Astrocyte (in vitro differentiated cells and primary cell): ENCODE data around the gene RAB11FIP4. TPM values are rescaled to one million over a fixed set of nuclear protein-coding genes. Genes with fewer than 3 reads are reported as not detected.

Experiments used
- DNase-seq: peaks from one replicate; pipeline ENCODE4 v3.0.0-alpha.2; 2010; ENCODE audit warnings: low read depth
- FAIRE-seq: peaks from 2 replicates; lab custom pipeline; 2011; peaks lifted over from hg19 to GRCh38; lab: Jason Lieb, UNC
- H2AFZ ChIP-seq: 2 replicates; pipeline ENCODE4 v1.6.0; 2012; ENCODE audit warnings: low read depth, low read length, inconsistent platforms
- H3K27ac ChIP-seq: 2 replicates; pipeline ENCODE4 v1.5.1; 2011; ENCODE audit warnings: low read depth, low read length, inconsistent platforms
- H3K27me3 ChIP-seq: 2 replicates; pipeline ENCODE4 v1.6.0; 2011; ENCODE audit warnings: low read length, inconsistent platforms; ENCODE audit not compliant: insufficient read depth
- H3K36me3 ChIP-seq: 2 replicates; pipeline ENCODE4 v1.5.1; 2011; ENCODE audit warnings: low read length, inconsistent platforms; ENCODE audit not compliant: insufficient read depth
- H3K4me1 ChIP-seq: 2 replicates; pipeline ENCODE4 v1.5.1; 2011; ENCODE audit warnings: low read length, inconsistent platforms; ENCODE audit not compliant: insufficient read depth
- H3K4me2 ChIP-seq: 2 replicates; pipeline ENCODE4 v1.6.0; 2012; ENCODE audit warnings: low read length, inconsistent platforms
- H3K4me3 ChIP-seq: 2 replicates; pipeline ENCODE4 v1.5.1; 2011; ENCODE audit warnings: low read depth, mild to moderate bottlenecking, low read length, inconsistent platforms; ENCODE audit not compliant: insufficient read depth
- H3K79me2 ChIP-seq: 2 replicates; pipeline ENCODE4 v1.6.0; 2012; ENCODE audit warnings: mild to moderate bottlenecking, low read length, inconsistent platforms; ENCODE audit not compliant: insufficient read depth
- H3K9ac ChIP-seq: 2 replicates; pipeline ENCODE4 v1.6.0; 2012; ENCODE audit warnings: mild to moderate bottlenecking, low read length, inconsistent platforms
- H3K9me3 ChIP-seq: 2 replicates; pipeline ENCODE4 v1.5.1; 2012; ENCODE audit warnings: low read depth, mild to moderate bottlenecking, low read length, inconsistent platforms; ENCODE audit not compliant: insufficient read depth
- H4K20me1 ChIP-seq: 2 replicates; pipeline ENCODE4 v1.6.0; 2012; ENCODE audit warnings: low read length, inconsistent platforms; ENCODE audit not compliant: insufficient read depth
- H3K27ac Mint-ChIP-seq: one replicate; pipeline ENCODE4 v1.8.0; 2021; ENCODE audit warnings: mild to moderate bottlenecking, mixed read lengths; ENCODE audit not compliant: unreplicated experiment
- H3K27me3 Mint-ChIP-seq: one replicate; pipeline ENCODE4 v1.8.0; 2021; ENCODE audit warnings: low read depth, mixed read lengths; ENCODE audit not compliant: unreplicated experiment
- H3K36me3 Mint-ChIP-seq: one replicate; pipeline ENCODE4 v1.8.0; 2021; ENCODE audit warnings: low read depth, mixed read lengths; ENCODE audit not compliant: unreplicated experiment
- H3K4me1 Mint-ChIP-seq: one replicate; pipeline ENCODE4 v1.8.0; 2021; ENCODE audit warnings: low read depth, mixed read lengths; ENCODE audit not compliant: unreplicated experiment
- H3K4me3 Mint-ChIP-seq: one replicate; pipeline ENCODE4 v1.8.0; 2021; ENCODE audit warnings: mild to moderate bottlenecking, moderate library complexity, mixed read lengths; ENCODE audit not compliant: unreplicated experiment
- H3K9me3 Mint-ChIP-seq: one replicate; pipeline ENCODE4 v1.8.0; 2021; ENCODE audit warnings: mild to moderate bottlenecking, mixed read lengths; ENCODE audit not compliant: unreplicated experiment
- EZH2 ChIP-seq: IDR thresholded peaks from 2 replicates; pipeline ENCODE4 v1.6.1; 2012; ENCODE audit warnings: mild to moderate bottlenecking, low read length, inconsistent platforms; ENCODE audit not compliant: insufficient read depth
- total RNA-seq: library from RNA; stranded (reverse); gene quantifications from 2 replicates; pipeline ENCODE4 v1.2.1, GENCODE V29; 2021
- TF ChIP-seq, protein P1 (sequence below): IDR thresholded peaks from 2 replicates; pipeline ENCODE4 v1.5.1; 2011; ENCODE audit warnings: low read depth, mild to moderate bottlenecking, inconsistent platforms, low read length, moderate library complexity; ENCODE audit not compliant: insufficient read depth

Gene RAB11FIP4
- total RNA-seq, 1 donor from 2014 or later, result 4.4 TPM

DNA sequence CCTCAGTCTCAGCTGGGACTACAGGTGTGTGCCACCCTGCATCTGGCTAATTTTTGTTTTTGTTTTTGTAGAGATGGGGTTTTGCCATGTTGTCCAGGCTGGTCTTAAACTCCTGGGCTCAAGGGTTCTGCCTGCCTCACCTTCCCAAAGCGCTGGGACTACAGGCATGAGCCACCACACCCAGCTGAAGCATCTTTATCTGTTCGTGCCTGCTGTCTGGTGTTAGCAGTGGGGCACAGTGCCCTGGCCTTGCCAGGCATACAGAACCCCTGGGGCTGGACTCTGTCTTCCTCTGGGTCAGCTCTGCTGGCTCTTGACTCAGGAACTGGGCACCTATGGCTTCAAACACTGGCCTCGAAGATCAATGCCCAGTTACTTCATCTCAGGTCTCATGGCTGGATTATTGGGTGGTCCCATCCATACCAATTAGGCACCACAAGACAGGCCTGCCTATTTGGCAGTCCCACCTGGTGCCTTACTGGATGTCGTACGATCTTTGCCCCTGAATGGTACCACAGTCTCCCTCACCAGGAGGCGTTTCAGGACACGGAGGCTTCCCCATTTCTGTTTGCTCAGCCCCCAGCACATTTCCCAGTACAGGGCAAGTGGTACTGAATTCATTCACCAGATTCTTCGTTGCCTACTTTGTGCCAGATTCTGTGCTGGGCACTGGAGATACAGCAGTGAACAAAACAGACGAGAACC, 99.3 kb downstream of the RAB11FIP4 start:
- no peaks in the 10 kb centered on the region for H3K9me3 ChIP-seq
- H3K4me3 ChIP-seq, result no peak overlapping the region
- no peaks in the 10 kb centered on the region for H3K79me2 ChIP-seq
- DNase-seq (no peak), FAIRE-seq (no peak)
- Mint-ChIP-seq H3K4me1 (peaks cover 17% of the 10 kb centered on the region), H3K9me3 (peaks cover 2% of the 10 kb centered on the region), H3K36me3 (no peaks in the 10 kb centered on the region), H3K27ac (no peak overlapping the region), H3K27me3 (peaks cover 62% of the 10 kb centered on the region), H3K4me3 (peak overlapping the region; percentile 1)
- H3K36me3 ChIP-seq, result no peaks in the 10 kb centered on the region
- no peak overlapping the region for H3K9ac ChIP-seq
- H2AFZ ChIP-seq, result no peak overlapping the region
- peaks cover 49% of the 10 kb centered on the region for H3K27me3 ChIP-seq
- no peak overlapping the region for H3K27ac ChIP-seq
- peaks cover 3% of the 10 kb centered on the region for H4K20me1 ChIP-seq
- peaks cover 6% of the 10 kb centered on the region for H3K4me1 ChIP-seq
- H3K4me2 ChIP-seq, result no peak overlapping the region
- TF ChIP-seq, protein P1, sequence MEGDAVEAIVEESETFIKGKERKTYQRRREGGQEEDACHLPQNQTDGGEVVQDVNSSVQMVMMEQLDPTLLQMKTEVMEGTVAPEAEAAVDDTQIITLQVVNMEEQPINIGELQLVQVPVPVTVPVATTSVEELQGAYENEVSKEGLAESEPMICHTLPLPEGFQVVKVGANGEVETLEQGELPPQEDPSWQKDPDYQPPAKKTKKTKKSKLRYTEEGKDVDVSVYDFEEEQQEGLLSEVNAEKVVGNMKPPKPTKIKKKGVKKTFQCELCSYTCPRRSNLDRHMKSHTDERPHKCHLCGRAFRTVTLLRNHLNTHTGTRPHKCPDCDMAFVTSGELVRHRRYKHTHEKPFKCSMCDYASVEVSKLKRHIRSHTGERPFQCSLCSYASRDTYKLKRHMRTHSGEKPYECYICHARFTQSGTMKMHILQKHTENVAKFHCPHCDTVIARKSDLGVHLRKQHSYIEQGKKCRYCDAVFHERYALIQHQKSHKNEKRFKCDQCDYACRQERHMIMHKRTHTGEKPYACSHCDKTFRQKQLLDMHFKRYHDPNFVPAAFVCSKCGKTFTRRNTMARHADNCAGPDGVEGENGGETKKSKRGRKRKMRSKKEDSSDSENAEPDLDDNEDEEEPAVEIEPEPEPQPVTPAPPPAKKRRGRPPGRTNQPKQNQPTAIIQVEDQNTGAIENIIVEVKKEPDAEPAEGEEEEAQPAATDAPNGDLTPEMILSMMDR, result no peak
- TF ChIP-seq EZH2, result no peak

DNA sequence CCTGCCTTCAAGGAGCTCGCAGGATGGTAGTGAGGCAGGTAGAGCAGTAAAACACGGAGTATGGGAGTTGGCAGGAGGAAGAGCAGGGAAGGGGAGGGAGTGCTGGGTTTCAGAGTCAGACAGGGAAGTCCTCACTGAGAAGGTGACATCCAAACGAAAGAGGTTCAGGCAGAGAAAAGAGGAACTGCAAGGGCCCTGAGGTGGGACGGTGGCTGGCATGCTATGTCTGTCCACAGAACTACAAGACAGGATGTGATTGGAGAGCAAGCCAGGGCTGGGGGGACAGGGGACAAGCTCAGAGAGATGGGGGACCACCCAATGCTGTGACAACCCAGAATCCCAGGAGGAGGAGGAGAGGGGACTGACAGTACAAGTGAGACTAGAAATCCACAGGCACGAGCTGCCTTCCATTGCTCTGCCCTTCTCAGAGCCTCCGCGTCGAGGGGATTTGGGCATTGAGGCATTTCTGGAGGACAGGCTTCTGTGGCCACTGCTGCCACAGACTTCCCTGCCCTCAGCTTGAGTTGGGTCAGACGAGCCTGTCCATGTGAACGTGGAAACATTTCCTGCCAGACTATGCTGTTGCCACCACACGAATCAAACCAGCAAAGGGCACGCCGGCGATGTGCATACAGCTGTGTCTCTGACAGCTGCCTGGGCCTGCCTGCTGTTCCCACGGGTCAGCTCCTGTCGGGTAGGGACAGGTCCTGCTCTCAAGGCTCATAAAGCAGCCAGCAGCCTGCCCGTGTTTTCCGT, 100.1 kb downstream of the RAB11FIP4 start:
- Mint-ChIP-seq H3K9me3 (peaks cover 2% of the 10 kb centered on the region), H3K36me3 (no peaks in the 10 kb centered on the region), H3K4me3 (peak overlapping the region; percentile 1), H3K27me3 (peaks cover 62% of the 10 kb centered on the region), H3K27ac (no peak overlapping the region), H3K4me1 (peaks cover 17% of the 10 kb centered on the region)
- Histone ChIP-seq H4K20me1 (peaks cover 3% of the 10 kb centered on the region), H3K9me3 (no peaks in the 10 kb centered on the region), H3K4me2 (no peak overlapping the region), H3K9ac (no peak overlapping the region), H2AFZ (no peak overlapping the region), H3K4me1 (peaks cover 6% of the 10 kb centered on the region), H3K27me3 (peaks cover 51% of the 10 kb centered on the region), H3K79me2 (no peaks in the 10 kb centered on the region), H3K4me3 (no peak overlapping the region), H3K36me3 (no peaks in the 10 kb centered on the region), H3K27ac (no peak overlapping the region)
- TF ChIP-seq, protein P1, result no peak
- no peak for TF ChIP-seq EZH2
- FAIRE-seq (no peak), DNase-seq (no peak)

DNA sequence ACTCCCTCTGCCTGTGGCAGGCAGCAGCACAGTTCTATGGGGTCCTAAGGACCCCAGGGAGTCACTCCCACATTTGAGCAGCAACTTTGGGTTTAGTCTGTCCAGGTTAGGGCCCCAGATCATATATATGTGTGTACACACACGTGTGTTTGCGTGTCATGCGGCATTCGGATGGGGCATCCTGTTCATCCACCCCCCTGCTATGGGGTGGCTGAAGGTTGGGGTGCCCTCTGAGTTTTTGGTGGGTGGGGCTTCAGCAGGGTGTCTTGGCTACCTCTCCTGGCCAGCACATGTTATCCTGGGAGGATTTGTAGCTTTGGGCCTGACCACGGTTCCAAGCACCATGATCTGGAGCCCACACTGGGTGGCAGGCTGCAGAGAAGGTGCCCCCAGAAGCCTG, 100.7 kb downstream of the RAB11FIP4 start:
- no peak for FAIRE-seq

More for the DNA sequence above, 100.7 kb downstream of the RAB11FIP4 start:
- H4K20me1 ChIP-seq, result peaks cover 3% of the 10 kb centered on the region
- no peak overlapping the region for H3K27ac Mint-ChIP-seq
- no peak overlapping the region for H3K4me2 ChIP-seq
- TF ChIP-seq, protein P1, result no peak
- no peak for TF ChIP-seq EZH2
- H3K27me3 Mint-ChIP-seq, result peaks cover 62% of the 10 kb centered on the region
- no peak overlapping the region for H3K4me3 Mint-ChIP-seq
- peaks cover 17% of the 10 kb centered on the region for H3K4me1 Mint-ChIP-seq
- no peaks in the 10 kb centered on the region for H3K36me3 ChIP-seq
- H3K4me1 ChIP-seq, result peaks cover 5% of the 10 kb centered on the region
- no peak for DNase-seq
- peaks cover 2% of the 10 kb centered on the region for H3K9me3 Mint-ChIP-seq
- H3K4me3 ChIP-seq, result no peak overlapping the region
- H3K9ac ChIP-seq, result no peak overlapping the region
- H3K36me3 Mint-ChIP-seq, result no peaks in the 10 kb centered on the region
- no peak overlapping the region for H2AFZ ChIP-seq
- no peaks in the 10 kb centered on the region for H3K9me3 ChIP-seq
- H3K79me2 ChIP-seq, result no peaks in the 10 kb centered on the region
- no peak overlapping the region for H3K27ac ChIP-seq
- H3K27me3 ChIP-seq, result peaks cover 48% of the 10 kb centered on the region
